GM21737 (cell line): ENCODE measurements around the gene UBFD1.
"Not testable (repeated sequence)": the region's sequence is repeated elsewhere in the genome, so short reads cannot be mapped to it uniquely, and the experiment has no call there.

ENCODE experiments used
- ATAC-seq: cut with Tn5 transposase; IDR thresholded peaks from one replicate; pipeline ENCODE4 v1.9.1; 2021; ENCODE audit warnings: mild to moderate bottlenecking, moderate library complexity; ENCODE audit not compliant: unreplicated experiment

UBFD1 gene, protein sequence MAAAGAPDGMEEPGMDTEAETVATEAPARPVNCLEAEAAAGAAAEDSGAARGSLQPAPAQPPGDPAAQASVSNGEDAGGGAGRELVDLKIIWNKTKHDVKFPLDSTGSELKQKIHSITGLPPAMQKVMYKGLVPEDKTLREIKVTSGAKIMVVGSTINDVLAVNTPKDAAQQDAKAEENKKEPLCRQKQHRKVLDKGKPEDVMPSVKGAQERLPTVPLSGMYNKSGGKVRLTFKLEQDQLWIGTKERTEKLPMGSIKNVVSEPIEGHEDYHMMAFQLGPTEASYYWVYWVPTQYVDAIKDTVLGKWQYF

DNA sequence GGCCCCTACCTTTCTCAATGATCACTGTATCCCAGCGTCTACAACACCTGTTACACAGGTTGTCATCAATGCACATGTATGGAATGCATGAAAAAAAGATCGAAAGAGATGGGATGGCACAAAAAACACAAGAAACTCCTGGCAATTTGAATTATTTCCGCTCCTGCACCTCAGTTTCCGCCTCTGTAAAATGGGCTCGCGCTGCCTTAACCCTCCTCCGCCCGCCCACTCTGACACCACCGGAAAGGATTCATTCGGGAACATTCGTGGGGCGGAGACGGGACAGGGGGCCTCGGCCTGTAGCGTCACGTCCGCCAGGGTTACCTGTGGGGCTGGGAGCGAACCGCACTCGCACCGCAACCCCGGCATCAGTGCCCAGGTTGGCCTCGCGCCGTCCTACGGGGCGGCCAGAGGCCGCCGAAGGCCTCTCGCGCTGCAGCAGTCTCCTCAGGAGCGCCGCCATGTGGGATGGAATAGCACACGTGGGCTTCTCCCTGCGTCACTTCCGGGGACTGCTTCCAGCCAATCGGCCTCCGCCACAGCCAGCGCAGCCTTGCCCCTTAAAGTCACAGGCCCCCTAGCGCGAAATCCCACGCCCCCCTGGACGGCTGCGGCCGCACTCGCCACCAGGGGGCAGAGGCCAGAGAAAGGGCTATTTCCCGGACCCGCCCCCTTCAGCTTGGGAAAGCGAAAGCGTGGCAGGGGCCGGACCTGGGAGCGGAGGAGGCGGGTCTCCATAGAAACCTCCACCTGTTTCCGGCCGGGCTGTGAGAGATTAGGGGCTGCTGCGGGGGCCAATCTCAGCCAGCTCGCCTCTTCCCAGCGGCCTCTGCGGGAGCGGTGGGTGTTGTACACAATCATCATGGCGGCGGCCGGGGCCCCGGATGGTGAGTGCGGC lies at the start of gene UBFD1, which contains the start of gene EARS2:
Gene UBFD1, plus strand, starts transcription at position 847 of the 898 bp plus-strand sequence. Its CDS starts 16 bp downstream, at position 863.
Gene EARS2, minus strand, starts transcription at position 470 of the 898 bp plus-strand sequence. Its CDS starts 7 bp downstream, at position 463.
- ATAC-seq = peak; percentile 85

DNA sequence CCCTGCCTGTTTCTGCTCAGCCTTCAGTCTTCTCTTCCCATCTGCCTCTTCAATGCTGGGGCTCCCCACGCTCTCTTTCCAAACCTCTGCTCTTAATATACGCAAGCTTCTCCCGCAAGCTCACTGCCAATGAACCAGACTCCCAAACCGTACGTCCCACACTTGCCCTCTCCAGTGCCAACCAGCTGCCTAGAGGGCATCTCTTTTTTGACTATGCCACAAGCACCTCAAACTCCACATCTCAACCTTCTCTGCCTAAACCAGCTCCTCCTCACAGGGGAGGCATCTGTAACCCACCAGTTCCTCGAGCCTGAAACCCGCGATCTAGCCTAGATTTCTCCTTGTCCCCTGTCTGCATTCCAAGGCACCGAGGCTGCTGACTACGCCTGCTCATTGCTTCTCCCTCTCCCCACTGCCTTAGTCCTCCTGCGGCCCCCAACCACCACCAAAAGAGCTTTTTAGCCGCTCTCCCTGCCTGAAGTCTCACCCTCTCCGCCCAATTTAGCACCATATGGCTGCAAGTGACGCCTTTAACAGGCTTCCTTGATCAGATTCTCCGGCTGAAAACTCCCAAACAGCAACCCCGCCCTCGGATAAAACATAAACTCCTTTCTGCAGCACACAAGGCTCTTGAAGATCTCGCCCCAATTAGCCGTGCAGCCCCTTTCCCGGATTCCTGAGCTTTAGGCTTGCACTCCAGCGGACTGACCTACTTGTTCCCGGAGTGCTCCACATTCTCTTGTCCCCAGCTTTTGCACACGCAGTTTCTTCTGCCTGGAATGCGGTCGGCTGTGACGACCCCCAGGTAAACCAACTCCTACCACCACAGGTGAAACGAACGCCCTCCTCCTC lies 48.7 kb upstream of the UBFD1 start:
- ATAC-seq = no peak

DNA sequence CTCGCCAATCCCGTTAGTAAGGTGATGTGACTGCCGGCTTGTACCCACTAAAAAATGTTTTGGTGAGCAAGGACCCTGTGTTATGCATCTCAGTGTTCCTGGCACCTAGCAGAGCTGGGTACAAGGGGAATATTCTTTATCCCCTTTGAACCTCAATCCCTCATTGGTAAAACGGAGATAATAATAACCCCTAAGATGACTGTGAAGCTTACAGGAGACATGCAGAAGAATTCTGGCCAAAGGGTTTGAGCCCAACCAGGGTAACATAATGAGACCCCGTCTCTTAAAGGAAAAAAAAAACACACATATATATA lies 48.1 kb upstream of the UBFD1 start:
- no peak for ATAC-seq

DNA sequence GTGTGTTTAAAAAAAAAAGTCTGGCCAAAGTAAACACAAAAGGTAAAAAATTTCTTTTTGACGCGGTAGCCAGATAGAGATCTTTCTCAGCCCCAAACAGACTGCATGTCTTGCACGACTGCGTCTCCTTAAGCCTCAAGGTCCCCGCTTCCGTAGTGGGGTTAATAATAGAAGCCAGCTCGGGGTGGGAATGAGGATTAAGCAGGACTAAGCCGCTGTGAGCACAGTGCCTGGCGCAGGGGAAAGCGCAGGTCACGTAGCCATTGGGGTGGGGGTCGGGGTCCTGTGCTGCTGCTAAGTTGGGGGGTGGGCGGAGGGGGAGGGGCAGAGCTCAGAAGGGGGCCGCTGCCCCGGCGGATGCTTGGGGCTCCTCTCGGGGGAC lies 47.8 kb upstream of the UBFD1 start:
- ATAC-seq = peak; percentile 15

DNA sequence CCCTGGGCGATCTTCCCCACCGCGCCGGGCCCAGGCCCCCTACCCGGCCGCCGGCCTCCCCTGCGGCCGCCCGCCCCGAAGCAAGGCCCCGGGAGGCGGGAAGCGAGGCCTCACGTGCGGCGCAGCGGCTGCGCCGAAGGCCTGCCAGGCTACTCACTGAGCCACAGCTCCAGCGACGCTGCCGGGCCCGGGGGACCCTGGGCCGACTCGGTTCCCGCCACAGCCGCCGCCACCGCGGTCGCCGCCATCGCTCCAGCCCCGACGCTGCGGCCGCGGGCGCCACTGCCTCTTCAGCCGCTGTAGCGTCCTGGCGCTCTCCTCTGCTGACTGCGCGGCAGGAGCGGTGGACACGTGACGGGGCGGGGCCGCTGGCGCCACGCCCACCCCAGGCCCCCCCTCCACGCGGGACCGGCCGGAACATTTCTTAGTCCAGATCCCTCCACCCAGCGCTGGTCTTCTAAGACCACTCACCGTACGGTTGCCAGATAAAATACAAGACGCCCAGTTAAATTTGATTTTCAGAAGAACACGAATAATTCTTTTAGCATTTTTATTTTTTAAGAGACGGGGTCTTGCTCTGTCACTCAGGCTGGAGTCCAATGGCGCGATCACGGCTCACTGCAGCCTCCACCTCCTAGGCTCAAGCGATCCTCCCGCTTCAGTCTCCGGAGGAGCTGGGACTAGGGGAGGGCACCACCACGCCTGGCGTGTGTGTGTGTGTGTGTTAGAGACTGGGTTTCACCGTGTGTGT lies 47.2 kb upstream of the UBFD1 start, which contains the start of gene GGA2:
Gene GGA2, minus strand, starts transcription at position 331 of the 751 bp plus-strand sequence. Its CDS starts 83 bp downstream, at position 248.
- peak; percentile 67 for ATAC-seq

DNA sequence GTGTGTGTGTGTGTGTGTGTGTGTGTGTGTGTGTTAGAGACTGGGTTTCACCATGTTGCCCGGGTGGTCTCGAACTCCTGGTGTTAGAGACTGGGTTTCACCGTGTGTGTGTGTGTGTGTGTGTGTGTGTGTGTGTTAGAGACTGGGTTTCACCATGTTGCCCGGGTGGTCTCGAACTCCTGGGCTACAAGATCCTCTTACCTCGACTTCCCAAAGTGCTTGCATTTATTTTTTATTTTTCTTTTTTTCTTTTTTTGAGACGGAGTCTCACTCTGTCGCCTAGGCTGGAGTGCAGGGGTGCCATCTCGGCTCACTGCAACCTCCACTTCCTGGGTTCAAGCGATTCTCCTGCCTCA lies 46.6 kb upstream of the UBFD1 start:
- ATAC-seq = not testable (repeated sequence)

DNA sequence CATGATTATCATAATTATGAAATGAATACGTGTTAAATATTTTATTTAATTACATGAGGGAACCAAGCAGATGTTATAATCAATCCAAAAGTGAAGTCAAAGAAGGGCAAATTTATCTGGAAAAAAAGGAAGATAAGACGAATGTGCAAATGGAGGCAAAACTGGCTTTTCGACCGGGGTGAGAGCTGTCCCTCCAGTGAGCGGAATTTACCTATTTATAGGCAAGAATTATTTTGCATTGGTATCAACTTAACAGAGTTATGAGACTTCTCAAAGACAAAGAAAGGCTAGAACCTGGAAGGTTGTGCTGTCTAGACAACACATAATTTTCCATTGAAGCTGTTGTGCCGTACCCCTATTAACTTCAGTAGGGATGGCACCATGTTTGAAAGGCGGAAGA lies 45.8 kb upstream of the UBFD1 start:
- no peak for ATAC-seq

DNA sequence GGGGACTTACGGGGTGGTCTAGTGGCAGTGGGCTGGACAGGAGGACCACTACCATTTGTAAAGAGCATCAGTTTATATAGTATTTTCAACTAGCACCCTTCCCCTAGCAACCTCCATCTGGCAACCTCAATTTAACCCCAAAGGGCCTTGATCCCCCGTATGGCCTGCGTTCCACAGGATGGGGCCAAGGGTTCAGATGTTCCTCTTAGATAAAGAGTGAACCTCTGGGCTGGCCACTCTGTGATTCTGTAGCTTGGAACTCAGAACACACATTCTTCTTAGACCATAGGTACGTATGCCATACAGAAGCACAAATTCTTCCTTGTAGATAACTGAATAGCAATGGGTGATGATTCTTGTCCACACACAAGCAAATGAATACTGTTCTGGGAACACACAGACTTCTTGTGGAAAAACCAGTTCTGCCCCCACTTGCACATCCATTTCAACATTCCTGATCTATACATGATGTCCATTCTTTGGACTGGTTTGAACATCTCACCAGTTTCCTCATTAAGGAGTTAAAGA lies 45.3 kb upstream of the UBFD1 start:
- ATAC-seq = no peak

DNA sequence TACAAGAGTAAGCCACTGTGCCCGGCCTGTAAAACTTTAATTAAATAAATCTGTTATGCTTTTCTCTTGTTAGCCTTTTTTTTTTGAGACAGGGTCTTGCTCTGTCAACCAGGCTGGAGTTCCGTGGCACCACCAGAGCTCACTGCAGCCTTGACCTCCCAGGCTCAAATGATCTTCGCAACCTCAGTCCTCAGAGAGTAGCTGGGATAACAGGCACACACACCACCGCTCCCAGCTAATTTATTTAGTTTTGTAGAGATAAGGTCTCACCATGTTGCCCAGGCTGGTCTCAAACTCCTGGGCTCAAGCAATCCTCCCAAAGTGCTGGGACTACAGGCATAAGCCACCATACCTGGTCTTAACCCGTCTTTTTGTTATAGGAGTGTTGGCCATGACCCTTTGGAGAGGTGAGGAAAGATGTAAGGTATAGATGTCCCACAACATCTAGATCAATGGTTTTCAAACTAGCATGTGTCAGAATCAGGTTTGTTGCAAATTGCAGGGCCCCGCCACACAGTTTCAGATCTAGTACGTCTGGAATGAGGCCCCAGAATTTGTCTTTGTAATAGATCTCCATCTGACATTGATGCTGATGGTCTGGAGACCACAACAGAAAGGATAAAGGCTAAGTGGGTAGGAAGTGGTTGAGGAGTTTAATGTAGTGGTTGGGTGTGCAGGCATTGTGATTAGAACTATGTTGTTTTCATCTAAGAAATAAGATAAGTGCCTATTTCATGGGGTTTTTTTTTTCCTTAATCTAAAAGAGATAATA lies 43.0 kb upstream of the UBFD1 start:
- ATAC-seq = no peak

DNA sequence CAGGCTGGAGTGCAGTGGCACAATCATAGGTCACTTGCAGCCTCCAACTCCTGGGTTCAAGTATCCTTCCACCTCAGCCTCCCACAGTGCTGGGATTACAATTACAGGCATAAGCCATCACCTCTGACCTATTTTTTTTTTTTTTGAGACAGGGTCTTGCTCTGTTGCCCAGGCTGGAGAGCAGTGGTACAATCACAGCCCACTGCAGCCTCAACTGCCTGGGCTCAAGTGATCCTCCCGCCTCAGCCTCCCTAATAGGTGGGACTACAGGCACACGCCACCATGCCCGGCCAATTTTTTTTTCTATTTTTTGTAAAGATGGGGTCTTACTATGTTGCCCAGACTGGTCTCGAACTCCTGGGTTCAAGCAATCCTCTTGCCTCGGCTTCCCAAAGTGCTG lies 41.6 kb upstream of the UBFD1 start:
- no peak for ATAC-seq

DNA sequence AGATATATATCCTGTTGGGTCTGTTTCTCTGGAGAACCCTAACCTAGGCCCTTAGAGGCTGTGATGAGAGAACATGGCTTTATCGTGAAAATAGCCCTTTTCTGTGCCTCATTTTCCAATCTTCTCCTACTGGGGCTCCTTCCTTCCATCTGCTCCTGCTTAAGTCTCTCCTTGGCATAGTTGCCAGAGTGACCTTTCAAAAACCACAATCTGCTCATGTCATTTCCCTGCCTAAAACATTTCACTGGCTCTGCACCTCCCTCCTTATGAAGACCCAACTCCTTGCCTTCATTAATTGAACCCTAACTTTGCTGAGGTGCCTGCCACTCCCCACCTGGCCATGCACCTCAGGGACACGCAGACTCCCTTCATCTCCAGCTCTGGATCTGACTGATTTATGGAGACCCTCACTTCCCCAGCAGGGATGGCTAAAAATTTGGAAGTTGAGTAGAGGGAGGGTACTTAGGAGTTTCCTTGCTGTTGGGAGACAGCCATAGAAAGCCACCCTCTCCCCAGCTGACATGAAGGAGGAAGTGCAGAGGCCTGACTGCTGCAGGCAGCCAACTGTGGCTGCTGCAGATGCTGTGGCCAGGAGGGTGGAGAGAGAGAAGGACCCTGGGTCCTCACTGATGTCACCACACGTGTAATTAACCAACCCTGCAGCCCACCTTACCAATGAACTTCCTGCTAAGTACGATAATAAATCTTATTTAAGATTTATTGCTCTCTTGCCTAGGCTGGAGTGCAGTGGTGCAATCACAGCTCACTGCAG lies 41.0 kb upstream of the UBFD1 start:
- ATAC-seq = no peak

DNA sequence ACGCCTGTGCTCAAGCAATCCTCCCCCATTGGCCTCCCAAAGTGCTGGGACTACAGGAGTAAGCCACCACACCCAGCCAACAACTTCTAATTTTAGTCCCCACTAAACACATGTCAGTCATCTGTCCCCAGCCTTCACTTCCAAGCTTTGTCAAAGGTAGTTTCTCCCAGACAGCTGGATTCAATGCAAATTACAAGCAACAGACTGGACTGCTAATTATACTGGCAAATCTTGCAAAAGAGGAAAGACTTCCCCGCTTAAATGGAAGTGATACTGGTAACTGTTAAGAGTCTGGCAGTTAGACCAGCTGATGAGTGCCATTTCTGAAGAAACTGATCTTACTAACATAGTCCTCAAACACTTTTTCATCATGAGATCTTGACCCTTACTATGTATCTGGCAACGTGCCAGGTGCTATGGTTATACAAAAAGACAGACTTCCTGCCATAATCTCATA lies 39.1 kb upstream of the UBFD1 start:
- ATAC-seq = no peak

DNA sequence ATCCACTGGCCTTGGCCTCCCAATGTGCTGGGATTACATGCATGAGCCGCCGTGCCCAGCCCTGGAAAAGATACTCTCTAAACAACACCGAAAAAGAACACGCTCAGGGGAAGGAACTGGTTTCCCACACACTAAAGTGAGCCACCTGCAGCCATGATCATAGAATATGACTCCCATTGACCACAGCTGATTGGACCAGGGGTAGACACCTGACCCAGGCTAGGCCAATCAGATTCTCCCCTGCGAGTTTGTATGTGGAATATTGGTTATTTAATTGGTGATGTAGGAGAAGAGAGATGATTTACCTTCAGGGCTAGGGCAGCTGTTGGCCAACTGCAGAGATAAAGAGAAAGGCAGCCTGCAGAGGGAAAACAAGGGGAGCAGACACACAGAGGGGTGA lies 38.2 kb upstream of the UBFD1 start:
- no peak for ATAC-seq

DNA sequence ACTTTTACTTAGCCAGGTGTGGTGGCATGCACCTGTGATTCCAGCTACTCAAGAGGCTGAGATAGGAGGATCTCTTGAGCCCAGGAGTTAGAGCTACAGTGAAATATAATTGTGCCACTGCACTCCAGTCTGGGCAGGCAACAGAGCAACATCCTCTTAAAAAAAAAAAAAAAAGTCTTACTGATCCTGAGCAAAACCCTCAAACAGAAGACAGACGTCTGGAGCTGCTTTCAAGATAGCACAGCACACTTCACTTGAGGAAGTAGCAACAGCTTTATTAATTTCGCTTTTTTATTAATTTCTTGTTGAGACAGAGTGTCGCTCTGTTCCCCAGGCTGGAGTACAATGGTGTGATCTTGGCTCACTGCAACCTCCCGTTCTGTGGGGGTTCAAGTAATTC lies 37.0 kb upstream of the UBFD1 start:
- no peak for ATAC-seq

DNA sequence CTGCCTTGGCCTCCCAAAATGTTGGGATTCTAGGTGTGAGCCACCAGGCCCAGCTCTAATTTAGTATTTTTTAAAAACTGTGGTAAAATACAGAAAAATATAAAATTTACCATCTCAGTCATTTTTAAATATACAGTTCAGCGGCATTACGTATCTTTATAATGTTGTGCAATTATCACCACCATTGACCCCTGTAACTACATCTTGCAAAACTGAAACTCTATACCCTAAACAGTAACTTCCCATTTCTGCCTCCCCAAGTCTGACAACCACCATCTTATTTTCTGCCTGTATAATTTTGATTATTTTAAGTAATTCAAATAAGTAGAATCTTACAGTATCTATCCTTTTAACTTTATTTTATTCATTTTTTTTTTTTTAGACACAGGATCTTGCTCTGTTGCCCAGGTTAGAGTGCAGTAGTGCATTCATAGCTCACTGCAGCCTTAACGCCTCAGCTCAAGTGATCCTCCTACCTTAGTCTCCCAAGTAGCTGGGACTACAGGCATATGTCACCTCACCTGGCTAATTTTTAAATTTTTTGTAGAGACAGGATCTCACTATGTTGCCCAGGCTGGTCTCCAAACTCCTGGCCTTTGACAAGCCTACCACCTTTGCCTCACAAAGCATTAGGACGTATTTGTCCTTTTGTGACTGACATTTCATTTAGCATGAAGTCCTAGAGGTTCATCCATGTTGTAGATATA lies 36.3 kb upstream of the UBFD1 start:
- ATAC-seq = no peak

DNA sequence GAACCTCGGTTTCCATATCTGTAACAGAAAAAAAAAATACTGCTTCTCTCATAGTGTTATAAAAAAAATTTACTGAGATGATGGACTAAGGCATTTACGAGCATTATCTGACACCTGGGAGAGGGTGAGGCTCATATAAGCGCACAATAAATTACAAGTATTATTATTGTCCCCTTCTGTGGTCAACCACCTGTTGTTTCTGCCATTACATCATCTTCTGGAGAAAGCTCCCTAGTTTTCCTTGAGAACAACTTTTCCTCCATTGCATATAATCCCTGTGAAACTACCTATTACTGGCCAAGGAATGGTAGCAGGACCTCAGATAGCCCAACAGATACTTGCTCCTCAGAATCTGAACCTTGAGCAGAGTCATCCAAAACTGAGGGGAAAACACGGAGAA lies 35.6 kb upstream of the UBFD1 start:
- ATAC-seq = no peak

DNA sequence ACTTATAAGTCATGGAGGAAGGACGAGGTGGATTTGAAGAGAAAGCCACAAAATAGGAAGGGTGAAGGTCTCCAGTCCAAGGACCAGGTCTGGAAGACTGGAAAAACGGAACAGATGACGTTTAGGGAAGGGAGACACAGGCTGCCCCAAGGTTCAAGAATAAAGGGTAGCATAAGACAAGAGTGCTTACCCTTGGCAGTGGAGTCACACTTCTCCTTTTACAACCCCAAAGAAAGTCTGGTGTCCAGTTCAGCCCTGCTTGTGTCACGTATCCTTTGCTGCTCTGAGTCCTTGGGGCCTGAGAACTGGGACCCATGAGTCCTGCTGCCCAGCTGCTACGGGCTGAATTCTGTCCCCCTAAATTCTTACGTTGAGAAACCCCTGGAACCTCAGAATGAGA lies 34.2 kb upstream of the UBFD1 start:
- ATAC-seq = no peak

DNA sequence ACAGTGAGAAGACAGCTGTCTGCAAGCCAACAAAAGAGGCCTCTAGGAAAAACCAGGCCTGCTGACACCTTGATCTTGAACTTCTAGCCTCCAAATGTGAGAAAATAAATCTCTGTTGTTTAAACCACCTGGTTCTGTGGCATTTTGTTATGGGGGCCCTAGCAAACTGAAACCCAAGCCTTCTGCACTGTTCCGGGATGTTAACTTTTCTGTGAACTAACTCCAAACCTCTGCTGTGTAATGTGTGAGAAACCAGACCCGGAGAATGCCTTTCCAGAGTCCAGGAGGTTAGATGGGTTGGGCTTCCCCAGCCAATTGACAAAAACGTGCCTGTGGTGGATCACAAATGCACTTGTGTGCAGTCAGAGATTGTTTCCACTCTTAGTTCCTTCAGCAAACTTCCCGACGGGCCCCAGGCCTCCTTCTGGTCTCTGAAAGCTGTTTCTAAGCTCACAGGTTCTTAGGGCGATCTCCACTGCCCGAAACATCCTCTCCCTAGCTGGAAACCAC lies 33.6 kb upstream of the UBFD1 start:
- ATAC-seq = no peak
